Chondrocyte (in vitro differentiated cells): Measurements from ENCODE around the gene OR4C16. TPM values are rescaled to one million over a fixed set of nuclear protein-coding genes. Genes with fewer than 3 reads are reported as not detected.

ENCODE experiments used
- DNase-seq: peaks from one replicate; pipeline ENCODE4 v3.0.0; 2021; ENCODE audit warnings: mixed read lengths, low spot score
- H3K27ac Mint-ChIP-seq: one replicate; pipeline ENCODE4 v1.8.0; 2021; ENCODE audit warnings: mild to moderate bottlenecking, moderate library complexity, mixed read lengths; ENCODE audit not compliant: unreplicated experiment
- H3K27me3 Mint-ChIP-seq: 2 replicates; pipeline ENCODE4 v1.8.0; 2021; ENCODE audit warnings: low read depth, mixed read lengths
- H3K36me3 Mint-ChIP-seq: 2 replicates; pipeline ENCODE4 v1.8.0; 2021; ENCODE audit warnings: low read depth, mixed read lengths
- H3K4me1 Mint-ChIP-seq: 2 replicates; pipeline ENCODE4 v1.8.0; 2021; ENCODE audit warnings: low read depth, mild to moderate bottlenecking, mixed read lengths
- H3K4me3 Mint-ChIP-seq: one replicate; pipeline ENCODE4 v1.8.0; 2021; ENCODE audit warnings: mild to moderate bottlenecking, moderate library complexity, mixed read lengths; ENCODE audit not compliant: unreplicated experiment
- H3K9me3 Mint-ChIP-seq: 2 replicates; pipeline ENCODE4 v1.8.0; 2021; ENCODE audit warnings: low read depth, mixed read lengths
- long read RNA-seq: library from polyadenylated mRNA; stranded (forward); transcript quantifications from one replicate; pipeline ENCODE4 v2.0.0, GENCODE V29; 2021
- total RNA-seq: library from RNA; stranded (reverse); gene quantifications from 3 replicates; pipeline ENCODE4 v1.2.1, GENCODE V29; 2021
- TF ChIP-seq, protein P1 (sequence below): fragments of 200-600 bp; sonication (generic); IDR thresholded peaks from 2 replicates; pipeline ENCODE4 v1.5.0; 2021; ENCODE audit warnings: antibody characterized with exemption, mild to moderate bottlenecking, moderate library complexity

The OR4C16 gene, protein sequence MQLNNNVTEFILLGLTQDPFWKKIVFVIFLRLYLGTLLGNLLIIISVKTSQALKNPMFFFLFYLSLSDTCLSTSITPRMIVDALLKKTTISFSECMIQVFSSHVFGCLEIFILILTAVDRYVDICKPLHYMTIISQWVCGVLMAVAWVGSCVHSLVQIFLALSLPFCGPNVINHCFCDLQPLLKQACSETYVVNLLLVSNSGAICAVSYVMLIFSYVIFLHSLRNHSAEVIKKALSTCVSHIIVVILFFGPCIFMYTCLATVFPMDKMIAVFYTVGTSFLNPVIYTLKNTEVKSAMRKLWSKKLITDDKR
- total RNA-seq: not detected in 3 replicates
- long read RNA-seq: 0 reads

DNA sequence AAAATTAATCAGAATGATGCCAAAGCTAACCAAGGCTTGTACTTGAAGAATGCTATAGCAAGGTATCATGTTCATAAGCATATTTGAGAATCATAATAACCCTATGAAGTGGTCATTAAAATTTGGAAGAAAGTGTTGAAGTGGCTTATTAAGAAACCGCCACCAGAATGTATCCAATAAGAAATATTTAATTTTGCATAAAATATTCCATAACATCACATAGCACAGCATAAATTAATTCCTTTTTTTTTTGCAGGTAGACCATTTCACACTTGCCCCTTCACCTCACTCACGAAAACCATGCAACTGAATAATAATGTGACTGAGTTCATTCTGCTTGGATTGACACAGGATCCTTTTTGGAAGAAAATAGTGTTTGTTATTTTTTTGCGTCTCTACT, at the start of gene OR4C16:
Gene OR4C16 (plus strand): TSS at position 301 of the 400 bp plus-strand sequence. CDS start 0 bp downstream, at position 301.
- no peak within 1 kb of the TSS for H3K4me3 Mint-ChIP-seq
- TF ChIP-seq, protein P1, sequence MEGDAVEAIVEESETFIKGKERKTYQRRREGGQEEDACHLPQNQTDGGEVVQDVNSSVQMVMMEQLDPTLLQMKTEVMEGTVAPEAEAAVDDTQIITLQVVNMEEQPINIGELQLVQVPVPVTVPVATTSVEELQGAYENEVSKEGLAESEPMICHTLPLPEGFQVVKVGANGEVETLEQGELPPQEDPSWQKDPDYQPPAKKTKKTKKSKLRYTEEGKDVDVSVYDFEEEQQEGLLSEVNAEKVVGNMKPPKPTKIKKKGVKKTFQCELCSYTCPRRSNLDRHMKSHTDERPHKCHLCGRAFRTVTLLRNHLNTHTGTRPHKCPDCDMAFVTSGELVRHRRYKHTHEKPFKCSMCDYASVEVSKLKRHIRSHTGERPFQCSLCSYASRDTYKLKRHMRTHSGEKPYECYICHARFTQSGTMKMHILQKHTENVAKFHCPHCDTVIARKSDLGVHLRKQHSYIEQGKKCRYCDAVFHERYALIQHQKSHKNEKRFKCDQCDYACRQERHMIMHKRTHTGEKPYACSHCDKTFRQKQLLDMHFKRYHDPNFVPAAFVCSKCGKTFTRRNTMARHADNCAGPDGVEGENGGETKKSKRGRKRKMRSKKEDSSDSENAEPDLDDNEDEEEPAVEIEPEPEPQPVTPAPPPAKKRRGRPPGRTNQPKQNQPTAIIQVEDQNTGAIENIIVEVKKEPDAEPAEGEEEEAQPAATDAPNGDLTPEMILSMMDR: no peak
- peaks cover 49% of the 10 kb centered on the region for H3K9me3 Mint-ChIP-seq
- H3K4me1 Mint-ChIP-seq: no peaks in the 10 kb centered on the region
- DNase-seq: no peak
- H3K27me3 Mint-ChIP-seq: no peaks in the 10 kb centered on the region
- no peak within 1 kb of the TSS for H3K27ac Mint-ChIP-seq
- H3K36me3 Mint-ChIP-seq: no peaks in the 10 kb centered on the region

DNA sequence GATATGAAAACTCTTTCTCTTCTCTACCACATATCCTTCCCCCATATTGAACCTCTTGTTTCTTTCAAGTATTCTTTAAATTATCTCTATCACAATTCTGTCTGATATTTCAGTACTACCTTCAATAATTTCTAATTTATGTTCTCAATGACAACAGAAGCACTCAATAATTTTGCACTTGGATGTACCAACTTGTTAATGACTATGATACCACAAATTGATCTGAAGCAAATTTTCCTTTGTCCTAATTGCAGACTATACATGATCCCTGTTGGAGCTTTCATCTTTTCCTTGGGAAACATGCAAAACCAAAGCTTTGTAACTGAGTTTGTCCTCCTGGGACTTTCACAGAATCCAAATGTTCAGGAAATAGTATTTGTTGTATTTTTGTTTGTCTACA, 17.8 kb upstream of the OR4C16 start, which contains the start of gene OR4C15:
Gene OR4C15 (plus strand): TSS at position 301 of the 400 bp plus-strand sequence. CDS start 0 bp downstream, at position 301.
- TF ChIP-seq, protein P1: no peak
- DNase-seq: no peak
- Mint-ChIP-seq H3K36me3 (no peaks in the 10 kb centered on the region), H3K27me3 (no peaks in the 10 kb centered on the region), H3K4me3 (no peak within 1 kb of the TSS), H3K9me3 (peaks cover 36% of the 10 kb centered on the region), H3K27ac (no peak within 1 kb of the TSS), H3K4me1 (no peaks in the 10 kb centered on the region)

DNA sequence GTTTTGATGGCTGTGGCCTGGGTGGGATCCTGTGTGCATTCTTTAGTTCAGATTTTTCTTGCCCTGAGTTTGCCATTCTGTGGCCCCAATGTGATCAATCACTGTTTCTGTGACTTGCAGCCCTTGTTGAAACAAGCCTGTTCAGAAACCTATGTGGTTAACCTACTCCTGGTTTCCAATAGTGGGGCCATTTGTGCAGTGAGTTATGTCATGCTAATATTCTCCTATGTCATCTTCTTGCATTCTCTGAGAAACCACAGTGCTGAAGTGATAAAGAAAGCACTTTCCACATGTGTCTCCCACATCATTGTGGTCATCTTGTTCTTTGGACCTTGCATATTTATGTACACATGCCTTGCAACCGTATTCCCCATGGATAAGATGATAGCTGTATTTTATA, 620 bp downstream of the OR4C16 start:
- DNase-seq: no peak
- peaks cover 52% of the 10 kb centered on the region for H3K9me3 Mint-ChIP-seq
- TF ChIP-seq, protein P1: no peak
- H3K27ac Mint-ChIP-seq: no peak overlapping the region
- no peaks in the 10 kb centered on the region for H3K36me3 Mint-ChIP-seq
- no peaks in the 10 kb centered on the region for H3K4me1 Mint-ChIP-seq
- H3K4me3 Mint-ChIP-seq: no peak overlapping the region
- no peaks in the 10 kb centered on the region for H3K27me3 Mint-ChIP-seq

DNA sequence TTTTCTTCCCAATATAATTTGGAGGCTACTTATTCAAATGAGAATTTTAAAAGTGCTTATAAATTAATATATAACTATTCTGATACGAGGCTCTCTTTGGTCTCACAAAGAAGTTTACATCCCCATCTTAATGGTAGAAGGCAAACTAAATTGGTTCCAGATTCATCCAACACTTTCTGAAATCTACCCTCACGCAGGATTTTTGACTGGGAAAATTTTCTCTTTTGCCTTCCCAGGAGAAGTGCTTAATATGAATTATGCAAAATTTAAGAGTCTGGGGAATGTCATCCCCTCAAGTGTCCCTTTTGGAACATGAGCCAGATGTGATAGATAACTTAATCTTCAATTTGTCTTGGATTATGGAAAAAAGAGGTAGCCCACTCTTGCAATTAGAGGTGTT, 35.6 kb downstream of the OR4C16 start, which contains the start of gene OR4C11:
Gene OR4C11 (minus strand): TSS at position 101 of the 400 bp plus-strand sequence. CDS start 3,272 bp downstream, outside the sequence.
- H3K27me3 Mint-ChIP-seq: no peaks in the 10 kb centered on the region
- H3K36me3 Mint-ChIP-seq: no peaks in the 10 kb centered on the region
- TF ChIP-seq, protein P1: no peak
- H3K27ac Mint-ChIP-seq: no peak within 1 kb of the TSS
- no peaks in the 10 kb centered on the region for H3K4me1 Mint-ChIP-seq
- peaks cover 10% of the 10 kb centered on the region for H3K9me3 Mint-ChIP-seq
- H3K4me3 Mint-ChIP-seq: no peak within 1 kb of the TSS
- DNase-seq: no peak

Other genes starting within 250 kb of the OR4C16 start
- gene OR4A16, start 228.9 kb upstream of the OR4C16 start, total RNA-seq: not detected in 3 replicates
- gene OR4A15, start 204.2 kb upstream of the OR4C16 start, total RNA-seq: not detected in 3 replicates
- gene OR4C15, start 17.7 kb upstream of the OR4C16 start, total RNA-seq: not detected in 3 replicates
- gene OR4C11, start 35.5 kb downstream of the OR4C16 start, total RNA-seq: not detected in 3 replicates
- not detected in 3 replicates for gene OR4P4, start 63.0 kb downstream of the OR4C16 start, total RNA-seq
- not detected in 3 replicates for gene OR4S2, start 76.2 kb downstream of the OR4C16 start, total RNA-seq
- gene OR4C6, start 90.1 kb downstream of the OR4C16 start, total RNA-seq: not detected in 3 replicates
- gene OR5D13, start 201.3 kb downstream of the OR4C16 start, total RNA-seq: not detected in 3 replicates
- gene OR5D14, start 223.4 kb downstream of the OR4C16 start, total RNA-seq: not detected in 3 replicates
- not detected in 3 replicates for gene OR5L1, start 239.2 kb downstream of the OR4C16 start, total RNA-seq
- gene OR5D18, start 247.5 kb downstream of the OR4C16 start, total RNA-seq: not detected in 3 replicates